Activated B cell treated with CpG ODN at 0.5 μM for 24 hours (primary cell): Measurements from ENCODE around the gene SNX8. TPM values are rescaled to one million over a fixed set of nuclear protein-coding genes. Genes with fewer than 3 reads are reported as not detected.

Source experiments
- ATAC-seq: fragments of 200-7000 bp; cut with Tn5 transposase; one replicate; pipeline ENCODE4 v1.10.0; 2021; ENCODE audit warnings: low read depth, mild to moderate bottlenecking, moderate library complexity
- CTCF ChIA-PET: fragments of 350-600 bp; sonication (Branson Sonifier 250); formaldehyde crosslinking; loops from one replicate; lab custom pipeline; 2021; ENCODE audit warnings: antibody characterized with exemption; lab: Charles Lee
- POLR2A ChIA-PET: fragments of 350-600 bp; sonication (Branson Sonifier 250); formaldehyde crosslinking; loops from one replicate; lab custom pipeline; 2021; ENCODE audit warnings: antibody characterized with exemption; lab: Charles Lee
- DNase-seq: peaks from one replicate; pipeline ENCODE4 v3.0.0; 2022
- H3K27ac Mint-ChIP-seq: one replicate; pipeline ENCODE4 v1.8.0; 2020; ENCODE audit warnings: mixed read lengths
- H3K27me3 Mint-ChIP-seq: one replicate; pipeline ENCODE4 v1.8.0; 2021; ENCODE audit warnings: mixed read lengths
- H3K36me3 Mint-ChIP-seq: one replicate; pipeline ENCODE4 v1.8.0; 2021; ENCODE audit warnings: low read depth, mixed read lengths
- H3K4me1 Mint-ChIP-seq: one replicate; pipeline ENCODE4 v1.8.0; 2021; ENCODE audit warnings: mixed read lengths
- H3K4me3 Mint-ChIP-seq: one replicate; pipeline ENCODE4 v1.8.0; 2020; ENCODE audit warnings: mild to moderate bottlenecking, mixed read lengths
- H3K9me3 Mint-ChIP-seq: one replicate; pipeline ENCODE4 v1.8.0; 2020; ENCODE audit warnings: mixed read lengths
- intact Hi-C: fragments of 100-400 bp; cut with micrococcal nuclease; formaldehyde crosslinking; loops from one replicate; pipeline ENCODE4 v1.15.1; 2024
- total RNA-seq: library from RNA; stranded (reverse); gene quantifications from 2 replicates; pipeline ENCODE4 v1.2.3, GENCODE V29; 2022
- TF ChIP-seq, protein P1 (sequence below): fragments of 200-600 bp; IDR thresholded peaks from one replicate; pipeline ENCODE4 v1.8.0; 2022; ENCODE audit warnings: antibody characterized with exemption, mild to moderate bottlenecking

Gene SNX8
- total RNA-seq, 1 donor from 2014 or later = 175 TPM

GRCh38 chr7:2358968-2359527 lies 44.8 kb upstream of the SNX8 start:
- POLR2A ChIA-PET = interaction anchor here (0.6 kb wide), 1 partner anchor 796 kb away, joined by 3 read pairs; no protein-coding TSS in a partner anchor
- H3K27ac Mint-ChIP-seq = no peak overlapping the region
- H3K27me3 Mint-ChIP-seq = no peaks in the 10 kb centered on the region

GRCh38 chr7:2357571-2357970 lies 43.3 kb upstream of the SNX8 start:
- H3K9me3 Mint-ChIP-seq = no peaks in the 10 kb centered on the region
- ChIA-PET POLR2A (interaction anchor here (0.5 kb wide), 1 partner anchor 77 kb away, joined by 3 read pairs; no protein-coding TSS in a partner anchor), CTCF (interaction anchor here (2.7 kb wide), 1 partner anchor 10 kb away, joined by 8 read pairs; no protein-coding TSS in a partner anchor)
- no peaks in the 10 kb centered on the region for H3K27me3 Mint-ChIP-seq
- ATAC-seq (no peak), DNase-seq (no peak)
- TF ChIP-seq, protein P1, sequence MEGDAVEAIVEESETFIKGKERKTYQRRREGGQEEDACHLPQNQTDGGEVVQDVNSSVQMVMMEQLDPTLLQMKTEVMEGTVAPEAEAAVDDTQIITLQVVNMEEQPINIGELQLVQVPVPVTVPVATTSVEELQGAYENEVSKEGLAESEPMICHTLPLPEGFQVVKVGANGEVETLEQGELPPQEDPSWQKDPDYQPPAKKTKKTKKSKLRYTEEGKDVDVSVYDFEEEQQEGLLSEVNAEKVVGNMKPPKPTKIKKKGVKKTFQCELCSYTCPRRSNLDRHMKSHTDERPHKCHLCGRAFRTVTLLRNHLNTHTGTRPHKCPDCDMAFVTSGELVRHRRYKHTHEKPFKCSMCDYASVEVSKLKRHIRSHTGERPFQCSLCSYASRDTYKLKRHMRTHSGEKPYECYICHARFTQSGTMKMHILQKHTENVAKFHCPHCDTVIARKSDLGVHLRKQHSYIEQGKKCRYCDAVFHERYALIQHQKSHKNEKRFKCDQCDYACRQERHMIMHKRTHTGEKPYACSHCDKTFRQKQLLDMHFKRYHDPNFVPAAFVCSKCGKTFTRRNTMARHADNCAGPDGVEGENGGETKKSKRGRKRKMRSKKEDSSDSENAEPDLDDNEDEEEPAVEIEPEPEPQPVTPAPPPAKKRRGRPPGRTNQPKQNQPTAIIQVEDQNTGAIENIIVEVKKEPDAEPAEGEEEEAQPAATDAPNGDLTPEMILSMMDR = no peak
- H3K36me3 Mint-ChIP-seq = peaks cover 53% of the 10 kb centered on the region
- peaks cover 48% of the 10 kb centered on the region for H3K4me1 Mint-ChIP-seq
- intact Hi-C loops = no loop called here
- peak overlapping the region; percentile 2 for H3K4me3 Mint-ChIP-seq
- H3K27ac Mint-ChIP-seq = no peak overlapping the region

More at GRCh38 chr7:2358968-2359527, 44.8 kb upstream of the SNX8 start:
- Mint-ChIP-seq H3K4me3 (no peak overlapping the region), H3K4me1 (peaks cover 46% of the 10 kb centered on the region), H3K36me3 (peaks cover 68% of the 10 kb centered on the region), H3K9me3 (no peaks in the 10 kb centered on the region)
- CTCF ChIA-PET = interaction anchor here (1.2 to 2.7 kb wide), 2 partner anchors 11 to 98 kb away, joined by 3 to 8 read pairs; no protein-coding TSS in a partner anchor
- TF ChIP-seq, protein P1 = no peak
- ATAC-seq (no peak), DNase-seq (no peak)
- intact Hi-C loops = no loop called here

DNA sequence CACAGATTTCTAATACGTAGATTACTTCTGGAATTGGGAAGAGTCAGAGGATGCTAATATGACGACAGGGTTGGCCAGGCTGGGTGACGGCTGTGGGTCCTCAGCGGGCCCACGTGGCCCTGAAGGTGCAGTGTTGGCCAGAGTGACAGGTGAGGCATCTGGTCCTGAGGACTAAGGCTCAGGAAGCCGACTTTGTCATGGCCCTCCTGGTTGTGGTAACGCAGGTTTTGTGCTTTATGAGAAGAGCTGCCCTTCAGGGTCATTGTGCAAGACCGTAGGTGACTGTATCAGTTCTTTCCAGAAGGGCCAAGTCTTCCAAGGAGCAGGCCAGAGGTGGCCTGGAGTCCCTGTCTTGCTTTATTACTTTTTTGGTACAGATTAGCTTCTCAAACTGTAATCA lies 42.9 kb upstream of the SNX8 start:
- POLR2A ChIA-PET = interaction anchor here (0.5 kb wide), 1 partner anchor 77 kb away, joined by 3 read pairs; no protein-coding TSS in a partner anchor

GRCh38 chr7:2355705-2356008 lies 41.4 kb upstream of the SNX8 start:
- DNase-seq = no peak
- Mint-ChIP-seq H3K4me1 (peaks cover 46% of the 10 kb centered on the region), H3K9me3 (no peaks in the 10 kb centered on the region), H3K36me3 (peaks cover 43% of the 10 kb centered on the region), H3K27me3 (no peaks in the 10 kb centered on the region), H3K27ac (peak overlapping the region; percentile 69), H3K4me3 (peak overlapping the region; percentile 82)
- CTCF ChIA-PET = interaction anchor here (1.7 kb wide), 1 partner anchor 8 kb away, joined by 5 read pairs; no protein-coding TSS in a partner anchor
- POLR2A ChIA-PET = interaction anchor here (0.6 to 1.6 kb wide), 4 partner anchors 51 to 94 kb away, joined by 3 to 7 read pairs (median 4); no protein-coding TSS in a partner anchor
- TF ChIP-seq, protein P1 = no peak
- ATAC-seq = no peak
- intact Hi-C loops = loop anchor here (2.0 kb wide), 2 partner anchors 123 to 163 kb away; partner anchors contain the start of genes LFNG and MAD1L1

More for the DNA sequence above, 42.9 kb upstream of the SNX8 start:
- Mint-ChIP-seq H3K27me3 (no peaks in the 10 kb centered on the region), H3K4me3 (peak overlapping the region; percentile 36), H3K4me1 (peaks cover 48% of the 10 kb centered on the region), H3K27ac (no peak overlapping the region), H3K9me3 (no peaks in the 10 kb centered on the region), H3K36me3 (peaks cover 49% of the 10 kb centered on the region)
- intact Hi-C loops = no loop called here
- DNase-seq = no peak
- TF ChIP-seq, protein P1 = no peak
- no peak for ATAC-seq
- CTCF ChIA-PET = no interaction called here
